ENCODE data around the gene CASQ2. TPM values are rescaled to one million over a fixed set of nuclear protein-coding genes. Genes with fewer than 3 reads are reported as not detected.

CASQ2 gene
- polyA plus RNA-seq, 4 donors = 0.36 to 1.3 (median 1.0) TPM

GRCh38 chr1:115740811-115741210, 27.7 kb downstream of the CASQ2 start:
- no peak for DNase-seq (ENCODE audit: low read depth in 4 of 4, low spot score in 3 of 4)

GRCh38 chr1:115732316-115732715, 36.2 kb downstream of the CASQ2 start:
- no peak for DNase-seq (ENCODE audit: low read depth in 4 of 4, low spot score in 3 of 4)

- DNase-seq (ENCODE audit: low read depth in 4 of 4, low spot score in 3 of 4) = no peak
Observed at GRCh38 chr1:115729756-115730155, 38.8 kb downstream of the CASQ2 start.

- DNase-seq (ENCODE audit: low read depth in 4 of 4, low spot score in 3 of 4) = no peak
Observed at GRCh38 chr1:115728341-115728740, 40.2 kb downstream of the CASQ2 start.

- DNase-seq (ENCODE audit: low read depth in 4 of 4, low spot score in 3 of 4) = peak in 2 of 4 donors; percentile 33 to 55
Observed at GRCh38 chr1:115727706-115728249, 40.7 kb downstream of the CASQ2 start.

- no peak for DNase-seq (ENCODE audit: low read depth in 4 of 4, low spot score in 3 of 4)
Observed at GRCh38 chr1:115726570-115726969, 41.9 kb downstream of the CASQ2 start.

GRCh38 chr1:115726161-115726560, 42.4 kb downstream of the CASQ2 start:
- no peak for DNase-seq (ENCODE audit: low read depth in 4 of 4, low spot score in 3 of 4)

GRCh38 chr1:115725600-115725999, 42.9 kb downstream of the CASQ2 start:
- no peak for DNase-seq (ENCODE audit: low read depth in 4 of 4, low spot score in 3 of 4)

- DNase-seq (ENCODE audit: low read depth in 4 of 4, low spot score in 3 of 4) = no peak
Observed at GRCh38 chr1:115723756-115724155, 44.8 kb downstream of the CASQ2 start.

- no peak for DNase-seq (ENCODE audit: low read depth in 4 of 4, low spot score in 3 of 4)
Observed at GRCh38 chr1:115722221-115722620, 46.3 kb downstream of the CASQ2 start.

- DNase-seq (ENCODE audit: low read depth in 4 of 4, low spot score in 3 of 4) = no peak
Observed at GRCh38 chr1:115719285-115719684, 49.2 kb downstream of the CASQ2 start.

GRCh38 chr1:115718011-115718754, 50.3 kb downstream of the CASQ2 start:
- no peak for DNase-seq (ENCODE audit: low read depth in 4 of 4, low spot score in 3 of 4)

- no peak for DNase-seq (ENCODE audit: low read depth in 4 of 4, low spot score in 3 of 4)
Observed at GRCh38 chr1:115717541-115717940, 51.0 kb downstream of the CASQ2 start.

- DNase-seq (ENCODE audit: low read depth in 4 of 4, low spot score in 3 of 4) = peak in 3 of 4 donors; percentile 43 to 61 (median 50)
Observed at GRCh38 chr1:115714572-115715141, 53.9 kb downstream of the CASQ2 start.

- DNase-seq (ENCODE audit: low read depth in 4 of 4, low spot score in 3 of 4) = no peak
Observed at GRCh38 chr1:115713906-115714305, 54.6 kb downstream of the CASQ2 start.

- DNase-seq (ENCODE audit: low read depth in 4 of 4, low spot score in 3 of 4) = no peak
Observed at GRCh38 chr1:115712911-115713609, 55.5 kb downstream of the CASQ2 start.

GRCh38 chr1:115710859-115711624, 57.5 kb downstream of the CASQ2 start:
- DNase-seq (ENCODE audit: low read depth in 4 of 4, low spot score in 3 of 4) = no peak

- no peak for DNase-seq (ENCODE audit: low read depth in 4 of 4, low spot score in 3 of 4)
Observed at GRCh38 chr1:115706587-115707425, 61.7 kb downstream of the CASQ2 start.

- no peak for DNase-seq (ENCODE audit: low read depth in 4 of 4, low spot score in 3 of 4)
Observed at GRCh38 chr1:115705963-115706362, 62.6 kb downstream of the CASQ2 start.

Measured in right renal pelvis (tissue), 4 donors.